A549 (cell line): ENCODE measurements around the gene IMPG1. TPM values are rescaled to one million over a fixed set of nuclear protein-coding genes. Genes with fewer than 3 reads are reported as not detected.

Source experiments
- ATAC-seq, 2 experiments: fragments of 200-7000 bp in 1 of 2; fragments of >200 bp in 1 of 2; cut with Nextera tagmentation in 1 of 2; cut with Tn5 transposase in 1 of 2; 3 replicates each; pipeline versions ENCODE4 v1.8.0 to v1.9.1; 2018 to 2020; ENCODE audit warnings: mild to moderate bottlenecking in 1 of 2, moderate library complexity in 1 of 2
- CTCF ChIA-PET: fragments of 300-600 bp; sonication (Branson Sonifier 250); formaldehyde crosslinking; extraction: SDS; loops from one replicate; lab custom pipeline; 2021; ENCODE audit warnings: antibody characterized with exemption, inconsistent platforms; lab: Yijun Ruan, JAX
- POLR2A ChIA-PET: fragments of 350-600 bp; formaldehyde crosslinking; extraction: SDS; loops from one replicate; lab custom pipeline; 2021; ENCODE audit warnings: antibody characterized with exemption, inconsistent platforms; lab: Yijun Ruan, JAX
- DNase-seq, 2 experiments: peaks; one replicate each; pipeline versions ENCODE4 v3.0.0 to v3.0.0-alpha.2; 2011 to 2016; ENCODE audit warnings: low read depth in 1 of 2, low spot score in 1 of 2
- FAIRE-seq: peaks from 2 replicates; lab custom pipeline; 2011; peaks lifted over from hg19 to GRCh38; lab: Jason Lieb, UNC
- H3K27ac ChIP-seq, 2 experiments: fragments of >200 bp; sonication (Bioruptor Twin); formaldehyde crosslinking; 3 replicates each; pipeline ENCODE4 v1.5.1; 2016 to 2017
- H3K4me1 ChIP-seq: fragments of >200 bp; sonication (Bioruptor Twin); formaldehyde crosslinking; 3 replicates; pipeline ENCODE4 v1.6.1; 2016
- H3K4me2 ChIP-seq: fragments of >200 bp; sonication (Bioruptor Twin); formaldehyde crosslinking; 3 replicates; pipeline ENCODE4 v1.6.1; 2016
- H3K4me3 ChIP-seq: fragments of >200 bp; sonication (Bioruptor Twin); formaldehyde crosslinking; 3 replicates; pipeline ENCODE4 v1.5.1; 2016
- H3K9me3 ChIP-seq: fragments of >200 bp; sonication (Bioruptor Twin); formaldehyde crosslinking; 3 replicates; pipeline ENCODE4 v1.6.1; 2016
- BHLHE40 ChIP-seq: IDR thresholded peaks from 2 replicates; pipeline ENCODE4 v1.6.1; 2012; ENCODE audit warnings: low read depth, low read length, inconsistent platforms
- CHD4 ChIP-seq: fragments of 200-600 bp; sonication (generic); IDR thresholded peaks from 2 replicates; pipeline ENCODE4 v1.6.1; 2016; ENCODE audit warnings: antibody characterized with exemption, mild to moderate bottlenecking, borderline replicate concordance
- FOSL2 ChIP-seq, 2 experiments: fragments of 450-650 bp in 1 of 2; fragments of >200 bp in 1 of 2; sonication (Bioruptor Twin) in 1 of 2; formaldehyde crosslinking; IDR thresholded peaks; 2 replicates each; pipeline versions ENCODE4 v1.5.0 to v1.6.1; 2016 to 2020; ENCODE audit warnings: mild to moderate bottlenecking in 1 of 2, moderate library complexity in 1 of 2
- GATA3 ChIP-seq: IDR thresholded peaks from 2 replicates; pipeline ENCODE4 v1.6.1; 2012; ENCODE audit warnings: borderline replicate concordance
- MAFK ChIP-seq: fragments of 450-650 bp; IDR thresholded peaks from 2 replicates; pipeline ENCODE4 v1.6.1; 2014; ENCODE audit not compliant: partially characterized antibody
- PHF8 ChIP-seq: fragments of 200-600 bp; sonication (generic); IDR thresholded peaks from 2 replicates; pipeline ENCODE4 v1.6.1; 2016; ENCODE audit warnings: low read depth, mild to moderate bottlenecking, antibody characterized with exemption, moderate library complexity, borderline replicate concordance
- RAD21 ChIP-seq, 2 experiments: fragments of >200 bp in 1 of 2; sonication (Bioruptor Twin) in 1 of 2; formaldehyde crosslinking in 1 of 2; IDR thresholded peaks in 1 of 2; conservative IDR thresholded peaks in 1 of 2; 2 replicates in 1 of 2; 3 replicates in 1 of 2; pipeline ENCODE4 v1.6.1; 2012 to 2018; ENCODE audit warnings: inconsistent platforms in 1 of 2
- SMC3 ChIP-seq: fragments of >200 bp; sonication (Bioruptor Twin); formaldehyde crosslinking; IDR thresholded peaks from 3 replicates; pipeline ENCODE4 v1.6.1; 2018; ENCODE audit warnings: inconsistent platforms
- SREBF2 ChIP-seq: fragments of 450-650 bp; IDR thresholded peaks from 2 replicates; pipeline ENCODE4 v1.6.1; 2014; ENCODE audit warnings: mild to moderate bottlenecking, moderate library complexity
- ZSCAN20 ChIP-seq: fragments of 250-450 bp; sonication (Bioruptor Pico); IDR thresholded peaks from 2 replicates; pipeline ENCODE4 v1.8.0; 2022; ENCODE audit warnings: mild to moderate bottlenecking, moderate library complexity
- WGBS: methylation state at CpG from one replicate; pipeline ENCODE4 v1.1.6; 2017; ENCODE audit errors: missing lambda C conversion rate; 5-methylcytosine and 5-hydroxymethylcytosine counted together
- polyA plus RNA-seq, 4 experiments: library from polyadenylated mRNA; depleted of rRNA in 3 of 4; stranded (reverse); fragments of >200 nt; fragmentation: RNase III in 1 of 4; extraction: RNeasy Plus Mini Kit Qiagen cat#74134 plus additional on column Dnase treatment in 1 of 4; gene quantifications; 2 replicates in 3 of 4; 3 replicates in 1 of 4; pipeline ENCODE4 v1.2.3, GENCODE V29; 2011 to 2017
- TF ChIP-seq, protein P1 (sequence below): IDR thresholded peaks from 2 replicates; pipeline ENCODE4 v1.6.1; 2012; ENCODE audit warnings: low read depth, borderline replicate concordance
- TF ChIP-seq, protein P2 (sequence below): fragments of >200 bp; sonication (Bioruptor Twin); formaldehyde crosslinking; IDR thresholded peaks from 3 replicates; pipeline ENCODE4 v1.5.1; 2016
- TF ChIP-seq, protein P3 (sequence below): fragments of 200-600 bp; sonication (generic); IDR thresholded peaks from 2 replicates; pipeline ENCODE4 v1.6.1; 2016; ENCODE audit warnings: antibody characterized with exemption, mild to moderate bottlenecking, moderate library complexity

IMPG1 gene
- polyA plus RNA-seq, 2 of the 4 experiments (the other 2 are of a cell fraction), result not detected

DNA sequence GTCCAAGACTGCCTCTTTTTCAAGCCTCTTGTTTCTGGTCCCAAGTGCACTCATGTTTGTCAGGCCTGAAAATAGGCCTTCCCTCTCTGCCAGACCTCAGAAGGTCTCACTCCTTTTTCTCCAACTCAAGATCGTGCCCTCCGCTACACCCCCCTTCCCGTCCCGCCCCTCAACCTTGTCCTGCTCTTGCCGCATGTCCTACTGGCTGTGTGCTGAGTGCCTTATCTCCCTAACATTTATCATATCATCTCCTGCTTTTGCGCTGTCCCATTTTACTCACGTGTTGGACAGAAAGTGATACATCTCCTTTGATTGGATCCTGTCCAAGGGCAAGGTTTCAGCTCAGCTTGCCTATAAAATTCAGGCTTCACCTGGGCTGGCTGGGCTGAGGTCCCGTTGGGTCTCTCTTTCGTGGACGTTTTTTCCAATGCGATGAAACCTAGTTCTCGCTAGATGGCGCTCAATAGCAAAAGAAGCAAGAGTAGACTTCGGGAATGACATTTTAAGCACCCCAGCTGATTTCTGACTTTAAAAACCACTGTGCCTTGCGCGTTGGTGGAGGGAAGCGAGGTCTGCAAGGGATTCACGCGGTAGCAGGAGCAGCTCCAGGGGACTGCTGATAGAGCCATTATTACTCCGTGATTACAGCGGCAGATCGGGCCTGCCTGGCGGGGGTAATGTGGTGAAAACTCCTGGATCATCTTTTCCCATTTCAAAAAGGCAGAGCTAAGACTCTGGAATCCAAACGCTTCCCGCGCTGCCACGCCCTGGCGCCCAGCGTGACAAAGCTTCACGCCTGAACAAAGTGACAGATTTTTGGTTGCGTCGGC lies 137.6 kb downstream of the IMPG1 start:
- H3K4me1 ChIP-seq, result no peaks in the 10 kb centered on the region
- peak overlapping the region; percentile 36 for H3K4me3 ChIP-seq
- H3K4me2 ChIP-seq, result peak overlapping the region; percentile 94
- H3K27ac ChIP-seq, result no peak overlapping the region
- ATAC-seq (peak; percentile 87 to 92), FAIRE-seq (no peak), DNase-seq (peak; percentile 53 to 73)
- TF ChIP-seq PHF8, result no peak
- TF ChIP-seq, protein P1, sequence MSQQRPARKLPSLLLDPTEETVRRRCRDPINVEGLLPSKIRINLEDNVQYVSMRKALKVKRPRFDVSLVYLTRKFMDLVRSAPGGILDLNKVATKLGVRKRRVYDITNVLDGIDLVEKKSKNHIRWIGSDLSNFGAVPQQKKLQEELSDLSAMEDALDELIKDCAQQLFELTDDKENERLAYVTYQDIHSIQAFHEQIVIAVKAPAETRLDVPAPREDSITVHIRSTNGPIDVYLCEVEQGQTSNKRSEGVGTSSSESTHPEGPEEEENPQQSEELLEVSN, result no peak
- TF ChIP-seq CHD4, result no peak
- TF ChIP-seq, protein P2, sequence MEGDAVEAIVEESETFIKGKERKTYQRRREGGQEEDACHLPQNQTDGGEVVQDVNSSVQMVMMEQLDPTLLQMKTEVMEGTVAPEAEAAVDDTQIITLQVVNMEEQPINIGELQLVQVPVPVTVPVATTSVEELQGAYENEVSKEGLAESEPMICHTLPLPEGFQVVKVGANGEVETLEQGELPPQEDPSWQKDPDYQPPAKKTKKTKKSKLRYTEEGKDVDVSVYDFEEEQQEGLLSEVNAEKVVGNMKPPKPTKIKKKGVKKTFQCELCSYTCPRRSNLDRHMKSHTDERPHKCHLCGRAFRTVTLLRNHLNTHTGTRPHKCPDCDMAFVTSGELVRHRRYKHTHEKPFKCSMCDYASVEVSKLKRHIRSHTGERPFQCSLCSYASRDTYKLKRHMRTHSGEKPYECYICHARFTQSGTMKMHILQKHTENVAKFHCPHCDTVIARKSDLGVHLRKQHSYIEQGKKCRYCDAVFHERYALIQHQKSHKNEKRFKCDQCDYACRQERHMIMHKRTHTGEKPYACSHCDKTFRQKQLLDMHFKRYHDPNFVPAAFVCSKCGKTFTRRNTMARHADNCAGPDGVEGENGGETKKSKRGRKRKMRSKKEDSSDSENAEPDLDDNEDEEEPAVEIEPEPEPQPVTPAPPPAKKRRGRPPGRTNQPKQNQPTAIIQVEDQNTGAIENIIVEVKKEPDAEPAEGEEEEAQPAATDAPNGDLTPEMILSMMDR, result peak; percentile 64
- peak; percentile 51; the same call in 1 of the 3 replicates for TF ChIP-seq SMC3
- no peak for TF ChIP-seq ZSCAN20 (CRISPR knock-in tag)
- peak; percentile 75 to 76 for TF ChIP-seq RAD21 (conservative IDR thresholded peaks at IDR 0.05 in 1 of 2, IDR thresholded peaks at IDR 0.05 in 1 of 2)
- POLR2A ChIA-PET, result no interaction called here
- 8% methylated on average over 26 of the region's 32 CpGs for WGBS
- H3K9me3 ChIP-seq, result no peaks in the 10 kb centered on the region
- CTCF ChIA-PET, result interaction anchor here (0.7 to 1.8 kb wide), 6 partner anchors 10 to 1523 kb away, joined by 3 to 6 read pairs (median 3); no protein-coding TSS in a partner anchor

DNA sequence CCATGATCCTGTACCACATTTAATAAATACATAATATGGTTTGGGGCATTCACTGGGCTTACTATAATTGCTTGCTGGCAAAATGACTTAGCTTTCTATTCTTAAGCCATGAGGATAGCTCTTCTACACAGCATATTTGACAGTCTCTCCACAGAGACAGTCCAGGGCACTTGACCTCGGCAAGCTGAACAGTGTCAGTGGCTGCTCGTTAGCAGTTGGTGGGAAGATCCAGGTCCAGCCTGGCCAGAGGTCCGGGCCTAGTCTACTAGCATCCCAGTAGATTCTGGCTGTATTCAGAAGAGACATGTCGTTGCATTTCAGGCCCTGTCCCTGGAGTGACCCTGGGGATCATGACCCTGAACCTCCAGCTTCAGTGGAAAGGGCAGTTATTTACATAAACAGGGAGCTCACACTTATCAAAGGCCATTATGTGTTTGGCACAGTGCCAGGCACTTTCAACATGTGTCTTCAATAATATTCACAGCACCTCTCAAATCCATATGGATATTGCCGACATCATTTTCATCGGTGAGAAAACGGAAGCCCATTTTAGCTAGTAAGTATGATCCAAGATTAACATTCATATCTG lies 139.0 kb downstream of the IMPG1 start:
- Histone ChIP-seq H3K4me3 (no peak overlapping the region), H3K9me3 (no peaks in the 10 kb centered on the region), H3K4me2 (no peak overlapping the region), H3K4me1 (no peaks in the 10 kb centered on the region)
- FAIRE-seq, result no peak
- POLR2A ChIA-PET, result no interaction called here
- CTCF ChIA-PET, result interaction anchor here (0.8 to 1.2 kb wide), 2 partner anchors 18 to 1524 kb away, joined by 3 read pairs; no protein-coding TSS in a partner anchor
- TF ChIP-seq FOSL2 (IDR thresholded peaks at IDR 0.05) (no peak), FOSL2 (CRISPR knock-in tag; IDR thresholded peaks at IDR 0.05) (no peak), GATA3 (no peak), SREBF2 (no peak), BHLHE40 (no peak)
- TF ChIP-seq, protein P3, sequence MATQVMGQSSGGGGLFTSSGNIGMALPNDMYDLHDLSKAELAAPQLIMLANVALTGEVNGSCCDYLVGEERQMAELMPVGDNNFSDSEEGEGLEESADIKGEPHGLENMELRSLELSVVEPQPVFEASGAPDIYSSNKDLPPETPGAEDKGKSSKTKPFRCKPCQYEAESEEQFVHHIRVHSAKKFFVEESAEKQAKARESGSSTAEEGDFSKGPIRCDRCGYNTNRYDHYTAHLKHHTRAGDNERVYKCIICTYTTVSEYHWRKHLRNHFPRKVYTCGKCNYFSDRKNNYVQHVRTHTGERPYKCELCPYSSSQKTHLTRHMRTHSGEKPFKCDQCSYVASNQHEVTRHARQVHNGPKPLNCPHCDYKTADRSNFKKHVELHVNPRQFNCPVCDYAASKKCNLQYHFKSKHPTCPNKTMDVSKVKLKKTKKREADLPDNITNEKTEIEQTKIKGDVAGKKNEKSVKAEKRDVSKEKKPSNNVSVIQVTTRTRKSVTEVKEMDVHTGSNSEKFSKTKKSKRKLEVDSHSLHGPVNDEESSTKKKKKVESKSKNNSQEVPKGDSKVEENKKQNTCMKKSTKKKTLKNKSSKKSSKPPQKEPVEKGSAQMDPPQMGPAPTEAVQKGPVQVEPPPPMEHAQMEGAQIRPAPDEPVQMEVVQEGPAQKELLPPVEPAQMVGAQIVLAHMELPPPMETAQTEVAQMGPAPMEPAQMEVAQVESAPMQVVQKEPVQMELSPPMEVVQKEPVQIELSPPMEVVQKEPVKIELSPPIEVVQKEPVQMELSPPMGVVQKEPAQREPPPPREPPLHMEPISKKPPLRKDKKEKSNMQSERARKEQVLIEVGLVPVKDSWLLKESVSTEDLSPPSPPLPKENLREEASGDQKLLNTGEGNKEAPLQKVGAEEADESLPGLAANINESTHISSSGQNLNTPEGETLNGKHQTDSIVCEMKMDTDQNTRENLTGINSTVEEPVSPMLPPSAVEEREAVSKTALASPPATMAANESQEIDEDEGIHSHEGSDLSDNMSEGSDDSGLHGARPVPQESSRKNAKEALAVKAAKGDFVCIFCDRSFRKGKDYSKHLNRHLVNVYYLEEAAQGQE, result no peak
- TF ChIP-seq, all 56 proteins: peak for 0
- DNase-seq, result no peak
- ATAC-seq, result no peak
- WGBS, result 60% methylated on average over 6 of the region's 7 CpGs
- H3K27ac ChIP-seq, result no peak overlapping the region

DNA sequence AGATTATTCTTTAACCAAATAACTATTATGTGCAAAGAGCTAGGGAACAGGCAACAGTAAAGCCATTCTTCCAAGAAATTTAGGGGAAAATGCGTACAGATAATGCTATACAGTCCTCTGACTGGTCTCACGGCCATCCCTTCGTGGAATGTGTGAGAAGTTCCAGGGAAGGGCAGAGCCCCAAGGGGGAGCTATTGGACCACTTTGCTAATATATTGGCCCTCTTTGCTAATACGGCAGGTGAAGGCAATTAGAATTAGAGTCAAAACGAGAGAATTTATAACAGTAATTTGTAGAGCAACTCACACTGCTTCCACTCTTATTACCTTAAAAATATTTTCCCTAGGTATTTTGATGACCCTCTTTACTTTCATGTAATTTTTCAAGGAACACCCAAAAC lies 140.4 kb downstream of the IMPG1 start:
- ChIA-PET CTCF (interaction anchor here (0.7 to 1.8 kb wide), 4 partner anchors 12 to 62 kb away, joined by 3 to 6 read pairs (median 4); no protein-coding TSS in a partner anchor), POLR2A (no interaction called here)
- no peak overlapping the region for H3K27ac ChIP-seq
- H3K4me2 ChIP-seq, result no peak overlapping the region
- WGBS, result 70% methylated on average over 5 of the region's 5 CpGs
- FAIRE-seq (no peak), DNase-seq (peak in 1 of 2 experiments; percentile 11), ATAC-seq (peak in 1 of 2 experiments; percentile 60; a peak in 2 of 6 replicates)
- TF ChIP-seq, protein P2, result 0 out of 3 replicates have a peak, but pooled peaks have one; percentile 19
- TF ChIP-seq MAFK (no peak), RAD21 (conservative IDR thresholded peaks at IDR 0.05 in 1 of 2, IDR thresholded peaks at IDR 0.05 in 1 of 2) (peak; percentile 38 to 47; a peak in 3 of 5 replicates)
- no peaks in the 10 kb centered on the region for H3K9me3 ChIP-seq
- no peaks in the 10 kb centered on the region for H3K4me1 ChIP-seq
- H3K4me3 ChIP-seq, result no peak overlapping the region
